Ishikawa (cell line): ENCODE measurements around the gene CHN2.

Source experiments
- CEBPB ChIP-seq: IDR thresholded peaks from 2 replicates; pipeline ENCODE4 v1.6.1; 2012
- CREB1 ChIP-seq: IDR thresholded peaks from 2 replicates; pipeline ENCODE4 v1.6.1; 2012; ENCODE audit warnings: low read depth
- EGR1 ChIP-seq: IDR thresholded peaks from 2 replicates; pipeline ENCODE4 v1.6.1; 2012
- EP300 ChIP-seq: IDR thresholded peaks from 2 replicates; pipeline ENCODE4 v1.6.1; 2012; ENCODE audit warnings: borderline replicate concordance
- FOXM1 ChIP-seq: IDR thresholded peaks from 2 replicates; pipeline ENCODE4 v1.6.1; 2012; ENCODE audit warnings: low read depth, borderline replicate concordance
- MAX ChIP-seq: IDR thresholded peaks from 2 replicates; pipeline ENCODE4 v1.6.1; 2012
- NFIC ChIP-seq: IDR thresholded peaks from 2 replicates; pipeline ENCODE4 v1.6.1; 2012
- RAD21 ChIP-seq: IDR thresholded peaks from 2 replicates; pipeline ENCODE4 v1.6.1; 2012; ENCODE audit warnings: low read depth
- REST ChIP-seq: IDR thresholded peaks from 2 replicates; pipeline ENCODE4 v1.6.1; 2012; ENCODE audit warnings: low read depth, mild to moderate bottlenecking
- TAF1 ChIP-seq: IDR thresholded peaks from 2 replicates; pipeline ENCODE4 v1.6.1; 2012; ENCODE audit warnings: low read depth, mild to moderate bottlenecking
- TCF12 ChIP-seq: IDR thresholded peaks from 2 replicates; pipeline ENCODE4 v1.6.1; 2012; ENCODE audit warnings: low read depth
- TEAD4 ChIP-seq: IDR thresholded peaks from 2 replicates; pipeline ENCODE4 v1.6.1; 2012
- USF1 ChIP-seq: IDR thresholded peaks from 2 replicates; pipeline ENCODE4 v1.6.1; 2012
- YY1 ChIP-seq: IDR thresholded peaks from 2 replicates; pipeline ENCODE4 v1.6.1; 2012; ENCODE audit warnings: low read depth
- ZBTB7A ChIP-seq: IDR thresholded peaks from 2 replicates; pipeline ENCODE4 v1.6.1; 2012; ENCODE audit warnings: low read depth

Gene CHN2

GRCh38 chr7:29248713-29249382 is 54.3 kb downstream of the CHN2 start:
- no peak for TF ChIP-seq YY1
- TF ChIP-seq MAX = no peak
- TF ChIP-seq EGR1 = no peak
- no peak for TF ChIP-seq EP300
- TF ChIP-seq FOXM1 = no peak
- TF ChIP-seq ZBTB7A = no peak
- no peak for TF ChIP-seq CREB1
- no peak for TF ChIP-seq REST
- no peak for TF ChIP-seq USF1
- TF ChIP-seq NFIC = no peak
- TF ChIP-seq RAD21 = no peak

GRCh38 chr7:29249383-29249750 is 54.8 kb downstream of the CHN2 start:
- TF ChIP-seq RAD21 (no peak), TAF1 (no peak), REST (no peak), FOXM1 (no peak), YY1 (no peak), EP300 (no peak), USF1 (no peak), CREB1 (no peak), CEBPB (no peak), EGR1 (no peak), TEAD4 (no peak), NFIC (no peak), MAX (no peak)

GRCh38 chr7:29249860-29250259 is 55.3 kb downstream of the CHN2 start:
- TF ChIP-seq ZBTB7A (no peak), CEBPB (no peak), CREB1 (no peak), EGR1 (no peak), NFIC (no peak), FOXM1 (no peak), MAX (no peak), REST (no peak), USF1 (no peak), EP300 (no peak), YY1 (no peak), TCF12 (no peak), RAD21 (no peak), TEAD4 (no peak), TAF1 (no peak)

- TF ChIP-seq USF1 (peak; percentile 59), NFIC (no peak)
These were observed 58.6 kb downstream of the CHN2 start for GRCh38 chr7:29253225-29253624.
